Smooth muscle cell (in vitro differentiated cells): Measurements from ENCODE around the gene PNCK. TPM values are rescaled to one million over a fixed set of nuclear protein-coding genes. Genes with fewer than 3 reads are reported as not detected.
A peak's percentile ranks its signal among the peaks of the same experiment; 100 is the strongest.

Experiments used
- DNase-seq: peaks from one replicate; lab custom pipeline; 2025; ENCODE audit not compliant: unreplicated experiment; lab: John Stamatoyannopoulos, UW
- H2AFZ ChIP-seq: fragments of 200-600 bp; sonication (generic); 2 replicates; pipeline ENCODE4 v1.6.0; 2016; ENCODE audit warnings: antibody characterized with exemption, low read depth, mild to moderate bottlenecking
- H3F3A ChIP-seq: fragments of 200-600 bp; sonication (generic); 2 replicates; pipeline ENCODE4 v1.6.0; 2017; ENCODE audit warnings: antibody characterized with exemption, low read depth
- H3K27ac ChIP-seq: fragments of 200-600 bp; sonication (generic); 2 replicates; pipeline ENCODE4 v1.5.1; 2016; ENCODE audit warnings: low read depth, mild to moderate bottlenecking
- H3K27me3 ChIP-seq: fragments of 200-600 bp; sonication (generic); 2 replicates; pipeline ENCODE4 v1.6.1; 2016; ENCODE audit warnings: low read depth, mild to moderate bottlenecking
- H3K36me3 ChIP-seq: fragments of 200-600 bp; sonication (generic); 2 replicates; pipeline ENCODE4 v1.5.1; 2016; ENCODE audit warnings: low read depth
- H3K4me1 ChIP-seq: fragments of 200-600 bp; sonication (generic); 2 replicates; pipeline ENCODE4 v1.5.1; 2016; ENCODE audit warnings: low read depth
- H3K4me2 ChIP-seq: fragments of 200-600 bp; sonication (generic); 2 replicates; pipeline ENCODE4 v1.6.0; 2016; ENCODE audit warnings: mild to moderate bottlenecking
- H3K4me3 ChIP-seq: fragments of 200-600 bp; sonication (generic); 2 replicates; pipeline ENCODE4 v1.5.1; 2016; ENCODE audit warnings: mild to moderate bottlenecking
- H3K79me2 ChIP-seq: fragments of 200-600 bp; sonication (generic); 2 replicates; pipeline ENCODE4 v1.6.0; 2016; ENCODE audit warnings: low read depth, mild to moderate bottlenecking
- H3K9ac ChIP-seq: fragments of 200-600 bp; sonication (generic); 2 replicates; pipeline ENCODE4 v1.6.0; 2016; ENCODE audit warnings: low read depth
- H3K9me3 ChIP-seq: fragments of 200-600 bp; sonication (generic); replicated peaks from 2 replicates; pipeline ENCODE4 v1.5.1; 2016; ENCODE audit warnings: low read depth
- H4K20me1 ChIP-seq: fragments of 200-600 bp; sonication (generic); 2 replicates; pipeline ENCODE4 v1.6.0; 2016; ENCODE audit warnings: low read depth
- WGBS: methylation state at CpG from one replicate; pipeline ENCODE4 v1.1.7; 2016; ENCODE audit warnings: low lambda C conversion rate; 5-methylcytosine and 5-hydroxymethylcytosine counted together
- polyA plus RNA-seq: library from polyadenylated mRNA; unstranded; fragments of >200 nt; fragmentation: Nextera tagmentation; extraction: Ambion mirVana; gene quantifications from 2 replicates; pipeline ENCODE4 v1.2.1, GENCODE V29; 2016
- total RNA-seq: library from RNA; depleted of rRNA; stranded (reverse); fragments of >200 nt; gene quantifications from 2 replicates; pipeline ENCODE4 v1.2.3, GENCODE V29; 2014
- TF ChIP-seq, protein P1 (sequence below): fragments of 200-600 bp; sonication (generic); IDR thresholded peaks from 2 replicates; pipeline ENCODE4 v1.5.1; 2017; ENCODE audit warnings: borderline replicate concordance, mild to moderate bottlenecking, antibody characterized with exemption; ENCODE audit not compliant: insufficient read depth, poor library complexity, severe bottlenecking

The PNCK gene
- total and polyA plus RNA-seq, 2 experiments from 2014 or later, result 2.8 to 4.0 TPM

DNA sequence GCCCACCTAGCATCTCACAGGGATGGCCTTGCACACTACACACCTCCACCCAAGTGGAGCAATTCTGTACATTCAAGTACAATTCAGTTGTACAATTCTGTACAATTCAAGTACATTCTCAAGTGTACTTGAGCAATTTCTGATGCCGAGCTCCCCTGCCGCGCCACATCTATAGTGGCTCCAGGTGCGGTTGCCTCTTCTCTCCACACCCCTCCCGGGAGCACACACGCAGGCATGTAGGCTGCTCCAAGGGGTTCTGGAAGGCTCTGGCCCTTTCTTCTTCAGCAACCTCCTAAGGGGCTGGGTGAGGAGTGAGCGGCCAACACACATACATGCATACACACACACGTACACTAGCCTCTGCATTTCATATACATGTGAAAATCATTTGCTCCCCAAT, 45.5 kb downstream of the PNCK start:
- Histone ChIP-seq H3K36me3 (no peaks in the 10 kb centered on the region), H2AFZ (no peak overlapping the region), H3F3A (no peaks in the 10 kb centered on the region), H3K4me3 (no peak overlapping the region), H3K4me2 (no peak overlapping the region), H3K79me2 (no peaks in the 10 kb centered on the region), H3K27ac (no peak overlapping the region), H3K4me1 (no peaks in the 10 kb centered on the region), H3K9ac (no peak overlapping the region), H4K20me1 (no peaks in the 10 kb centered on the region), H3K27me3 (no peaks in the 10 kb centered on the region), H3K9me3 (no peaks in the 10 kb centered on the region)
- 95% methylated on average over 8 of the region's 8 CpGs for WGBS
- TF ChIP-seq, protein P1, sequence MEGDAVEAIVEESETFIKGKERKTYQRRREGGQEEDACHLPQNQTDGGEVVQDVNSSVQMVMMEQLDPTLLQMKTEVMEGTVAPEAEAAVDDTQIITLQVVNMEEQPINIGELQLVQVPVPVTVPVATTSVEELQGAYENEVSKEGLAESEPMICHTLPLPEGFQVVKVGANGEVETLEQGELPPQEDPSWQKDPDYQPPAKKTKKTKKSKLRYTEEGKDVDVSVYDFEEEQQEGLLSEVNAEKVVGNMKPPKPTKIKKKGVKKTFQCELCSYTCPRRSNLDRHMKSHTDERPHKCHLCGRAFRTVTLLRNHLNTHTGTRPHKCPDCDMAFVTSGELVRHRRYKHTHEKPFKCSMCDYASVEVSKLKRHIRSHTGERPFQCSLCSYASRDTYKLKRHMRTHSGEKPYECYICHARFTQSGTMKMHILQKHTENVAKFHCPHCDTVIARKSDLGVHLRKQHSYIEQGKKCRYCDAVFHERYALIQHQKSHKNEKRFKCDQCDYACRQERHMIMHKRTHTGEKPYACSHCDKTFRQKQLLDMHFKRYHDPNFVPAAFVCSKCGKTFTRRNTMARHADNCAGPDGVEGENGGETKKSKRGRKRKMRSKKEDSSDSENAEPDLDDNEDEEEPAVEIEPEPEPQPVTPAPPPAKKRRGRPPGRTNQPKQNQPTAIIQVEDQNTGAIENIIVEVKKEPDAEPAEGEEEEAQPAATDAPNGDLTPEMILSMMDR, result no peak
- no peak for DNase-seq

DNA sequence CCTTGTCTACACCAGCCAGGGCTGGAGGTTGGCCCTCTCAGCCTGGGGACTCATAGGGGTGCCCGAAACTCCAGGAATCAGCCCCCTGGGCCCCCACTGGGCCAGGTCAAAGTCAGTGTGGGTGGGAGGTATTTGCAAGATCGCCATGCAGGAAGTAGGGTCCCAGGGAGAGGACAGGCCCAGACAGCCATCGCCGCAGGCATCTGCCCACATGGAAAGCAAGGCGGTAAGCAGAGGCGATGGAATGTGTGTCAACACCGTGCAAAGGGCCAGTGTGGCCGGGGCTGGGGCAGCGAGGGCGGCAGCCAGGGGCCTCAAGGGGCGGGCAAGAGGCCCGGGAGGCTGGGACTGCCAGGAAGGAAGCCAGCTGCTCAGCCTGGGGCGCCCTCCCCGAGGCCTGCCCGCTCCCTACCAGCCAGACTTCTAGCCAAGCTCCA, 45.9 kb downstream of the PNCK start:
- no peaks in the 10 kb centered on the region for H3F3A ChIP-seq
- TF ChIP-seq, protein P1, result no peak
- no peaks in the 10 kb centered on the region for H3K36me3 ChIP-seq
- no peaks in the 10 kb centered on the region for H4K20me1 ChIP-seq
- no peaks in the 10 kb centered on the region for H3K9me3 ChIP-seq
- no peaks in the 10 kb centered on the region for H3K79me2 ChIP-seq
- H3K27ac ChIP-seq, result peak overlapping the region; percentile 28
- no peaks in the 10 kb centered on the region for H3K4me1 ChIP-seq
- WGBS, result 71% methylated on average over 15 of the region's 15 CpGs
- no peak overlapping the region for H3K4me2 ChIP-seq
- no peak overlapping the region for H3K9ac ChIP-seq
- no peak overlapping the region for H2AFZ ChIP-seq
- no peak overlapping the region for H3K4me3 ChIP-seq
- no peak for DNase-seq
- H3K27me3 ChIP-seq, result no peaks in the 10 kb centered on the region

DNA sequence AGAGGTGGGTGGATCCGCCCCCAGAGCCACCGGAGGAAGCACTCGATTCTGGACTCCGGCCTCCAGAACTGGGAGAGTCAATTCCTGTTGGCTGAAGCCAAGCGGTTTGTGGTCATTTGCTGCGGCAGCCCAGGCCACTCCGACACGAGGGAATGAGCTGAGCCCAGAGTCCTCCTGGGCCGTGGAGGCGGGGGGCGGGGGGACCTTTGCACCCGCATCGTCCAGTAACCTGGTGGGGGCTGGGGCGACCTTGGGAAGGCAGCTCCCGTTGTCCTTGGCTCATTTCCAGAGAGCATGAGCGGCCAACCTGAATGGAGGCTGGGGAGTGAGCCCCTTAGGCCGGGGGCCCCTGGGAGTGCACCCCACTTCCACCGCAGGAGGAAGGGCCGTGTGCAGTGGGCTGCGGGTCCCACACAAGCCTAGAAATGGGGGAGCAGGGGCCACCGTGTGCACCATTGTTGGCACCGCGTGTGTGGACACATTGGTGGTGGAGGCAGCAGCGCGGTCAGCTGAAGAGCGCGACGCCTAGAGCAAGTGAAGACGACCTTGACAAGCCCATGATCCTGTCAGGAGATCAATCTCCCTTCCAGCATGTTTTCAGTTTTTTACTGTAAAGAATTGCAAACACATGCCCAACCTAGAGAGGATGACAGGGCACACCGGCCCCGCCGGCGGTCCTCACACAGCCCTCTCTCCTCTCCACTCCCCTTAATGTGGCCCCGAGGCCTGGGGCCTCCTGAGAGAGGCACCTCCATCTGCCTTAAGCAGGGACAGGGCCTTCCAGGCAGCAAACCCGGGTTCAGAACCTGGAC, 46.5 kb downstream of the PNCK start:
- DNase-seq, result no peak
- H2AFZ ChIP-seq, result no peak overlapping the region
- no peak overlapping the region for H3K9ac ChIP-seq
- H3K79me2 ChIP-seq, result no peaks in the 10 kb centered on the region
- no peak overlapping the region for H3K4me3 ChIP-seq
- H4K20me1 ChIP-seq, result no peaks in the 10 kb centered on the region
- H3K4me1 ChIP-seq, result no peaks in the 10 kb centered on the region
- H3K36me3 ChIP-seq, result no peaks in the 10 kb centered on the region
- H3K27ac ChIP-seq, result peak overlapping the region; percentile 28
- TF ChIP-seq, protein P1, result no peak
- H3K27me3 ChIP-seq, result no peaks in the 10 kb centered on the region
- H3K9me3 ChIP-seq, result no peaks in the 10 kb centered on the region
- 88% methylated on average over 27 of the region's 35 CpGs for WGBS
- H3K4me2 ChIP-seq, result no peak overlapping the region
- H3F3A ChIP-seq, result no peaks in the 10 kb centered on the region

DNA sequence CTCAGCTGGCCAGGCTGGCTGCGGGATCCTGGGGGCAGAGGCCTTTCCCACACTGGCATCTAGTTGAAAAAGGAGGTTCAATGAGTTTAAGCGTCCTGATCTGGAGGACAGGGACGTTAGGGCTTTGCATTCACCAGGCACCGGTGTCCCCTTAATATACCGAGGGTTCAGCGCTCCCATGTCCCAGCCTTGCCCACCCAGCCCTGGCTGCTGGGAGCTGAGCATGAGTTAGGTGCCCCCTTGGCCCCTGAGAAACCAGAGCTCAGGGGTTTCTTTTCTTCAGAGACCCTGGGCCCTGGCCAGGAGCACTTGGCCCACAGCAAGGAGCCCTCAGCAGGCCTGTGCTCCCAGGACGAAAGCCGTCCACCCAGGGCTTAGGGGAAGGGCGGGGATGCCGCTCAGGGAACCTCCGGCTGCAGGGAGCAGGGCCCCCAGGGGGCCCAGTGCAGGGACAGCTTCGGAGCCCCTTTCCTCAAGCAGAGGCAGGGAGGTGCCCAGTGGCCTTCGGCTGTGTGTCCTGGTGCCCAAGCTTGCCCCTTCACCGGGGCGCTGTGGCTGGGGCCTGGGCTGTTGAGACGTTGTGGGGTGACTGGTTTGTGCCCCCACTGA, 47.5 kb downstream of the PNCK start:
- Histone ChIP-seq H3K9ac (no peak overlapping the region), H4K20me1 (no peaks in the 10 kb centered on the region), H3K4me2 (no peak overlapping the region), H2AFZ (no peak overlapping the region), H3K27me3 (no peaks in the 10 kb centered on the region), H3K4me1 (no peaks in the 10 kb centered on the region), H3K36me3 (no peaks in the 10 kb centered on the region), H3K4me3 (no peak overlapping the region), H3K27ac (no peak overlapping the region), H3K79me2 (no peaks in the 10 kb centered on the region), H3F3A (no peaks in the 10 kb centered on the region), H3K9me3 (no peaks in the 10 kb centered on the region)
- no peak for DNase-seq
- 62% methylated on average over 16 of the region's 16 CpGs for WGBS
- TF ChIP-seq, protein P1, result no peak
